GM12801 (cell line): ENCODE measurements around the gene ARHGAP45.

Experiments used
- TF ChIP-seq, protein P1 (sequence below): IDR thresholded peaks from one replicate; pipeline ENCODE4 v1.5.1; 2011; ENCODE audit warnings: control low read depth; ENCODE audit not compliant: insufficient read length; ENCODE audit errors: extremely low read depth

The ARHGAP45 gene

DNA sequence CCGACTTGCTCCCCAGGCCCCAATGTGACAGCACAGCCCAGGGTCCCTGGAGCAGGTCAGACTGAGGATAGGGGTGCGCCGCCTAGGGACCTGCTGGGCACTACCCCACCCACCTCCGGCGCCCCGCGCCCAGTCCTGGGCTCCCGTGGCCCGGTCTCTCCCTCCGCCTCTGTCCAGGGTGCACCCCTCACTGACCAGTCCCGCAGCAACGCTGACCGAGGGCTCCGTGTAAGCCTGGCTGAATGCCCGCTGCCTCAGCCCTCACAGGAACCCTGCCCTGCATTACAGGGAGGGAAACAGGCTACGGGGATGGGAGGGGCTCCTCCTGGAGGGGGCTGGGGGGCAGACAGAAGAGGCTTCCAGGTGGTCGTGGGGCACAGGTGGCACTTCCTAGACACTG lies 68.5 kb downstream of the ARHGAP45 start:
- TF ChIP-seq, protein P1, sequence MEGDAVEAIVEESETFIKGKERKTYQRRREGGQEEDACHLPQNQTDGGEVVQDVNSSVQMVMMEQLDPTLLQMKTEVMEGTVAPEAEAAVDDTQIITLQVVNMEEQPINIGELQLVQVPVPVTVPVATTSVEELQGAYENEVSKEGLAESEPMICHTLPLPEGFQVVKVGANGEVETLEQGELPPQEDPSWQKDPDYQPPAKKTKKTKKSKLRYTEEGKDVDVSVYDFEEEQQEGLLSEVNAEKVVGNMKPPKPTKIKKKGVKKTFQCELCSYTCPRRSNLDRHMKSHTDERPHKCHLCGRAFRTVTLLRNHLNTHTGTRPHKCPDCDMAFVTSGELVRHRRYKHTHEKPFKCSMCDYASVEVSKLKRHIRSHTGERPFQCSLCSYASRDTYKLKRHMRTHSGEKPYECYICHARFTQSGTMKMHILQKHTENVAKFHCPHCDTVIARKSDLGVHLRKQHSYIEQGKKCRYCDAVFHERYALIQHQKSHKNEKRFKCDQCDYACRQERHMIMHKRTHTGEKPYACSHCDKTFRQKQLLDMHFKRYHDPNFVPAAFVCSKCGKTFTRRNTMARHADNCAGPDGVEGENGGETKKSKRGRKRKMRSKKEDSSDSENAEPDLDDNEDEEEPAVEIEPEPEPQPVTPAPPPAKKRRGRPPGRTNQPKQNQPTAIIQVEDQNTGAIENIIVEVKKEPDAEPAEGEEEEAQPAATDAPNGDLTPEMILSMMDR = no peak

DNA sequence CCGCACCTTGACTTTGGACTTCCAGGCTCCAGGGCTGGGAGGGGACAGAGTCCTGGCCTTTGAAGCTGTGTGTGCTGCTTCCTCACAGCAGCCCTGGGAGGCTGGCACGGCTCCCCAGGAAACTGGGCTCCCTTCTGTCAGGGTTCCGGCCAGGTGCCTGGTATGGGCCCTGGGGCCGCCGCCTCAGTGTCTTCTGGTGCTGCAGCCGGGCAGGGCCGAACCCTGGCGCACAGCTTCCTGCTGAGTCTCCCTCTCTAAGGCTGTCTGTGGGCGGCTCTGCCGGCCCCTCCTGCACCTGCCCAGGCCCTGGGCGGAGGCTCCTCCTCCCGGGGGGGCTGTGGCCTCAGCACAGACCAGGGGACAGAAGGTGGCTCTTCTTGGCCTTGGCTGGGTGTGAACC lies 69.2 kb downstream of the ARHGAP45 start:
- TF ChIP-seq, protein P1 = no peak
